DND-41 (cell line): ENCODE data around the gene BMP8B.
"Not testable (repeated sequence)": the region's sequence is repeated elsewhere in the genome, so short reads cannot be mapped to it uniquely, and the experiment has no call there.

Experiments used
- ATAC-seq: fragments of 200-7000 bp; cut with Tn5 transposase; 3 replicates; pipeline ENCODE4 v1.9.1; 2021; ENCODE audit warnings: low read depth; ENCODE audit not compliant: insufficient read depth
- DNase-seq: peaks from one replicate; pipeline ENCODE4 v3.0.0-alpha.2; 2020
- H2AFZ ChIP-seq: 2 replicates; pipeline ENCODE4 v1.6.0; 2012; ENCODE audit warnings: low read depth, low read length
- H3K27ac ChIP-seq: 2 replicates; pipeline ENCODE4 v1.5.1; 2012; ENCODE audit warnings: low read length, inconsistent platforms
- H3K27me3 ChIP-seq: fragments of 200-600 bp; sonication (generic); 2 replicates; pipeline ENCODE4 v1.6.0; 2012; ENCODE audit warnings: low read length, mild to moderate bottlenecking, inconsistent platforms; ENCODE audit not compliant: insufficient read depth, poor library complexity
- H3K36me3 ChIP-seq: 2 replicates; pipeline ENCODE4 v1.5.1; 2012; ENCODE audit warnings: low read length, inconsistent platforms; ENCODE audit not compliant: insufficient read depth
- H3K4me1 ChIP-seq: 2 replicates; pipeline ENCODE4 v1.5.1; 2012; ENCODE audit warnings: mild to moderate bottlenecking, low read length; ENCODE audit not compliant: insufficient read depth
- H3K4me2 ChIP-seq: 2 replicates; pipeline ENCODE4 v1.6.0; 2012; ENCODE audit warnings: mild to moderate bottlenecking, moderate library complexity, low read length, inconsistent platforms; ENCODE audit not compliant: insufficient read depth
- H3K4me3 ChIP-seq, 2 experiments: fragments of 200-600 bp in 1 of 2; shearing (Covaris generic) in 1 of 2; 2 replicates each; pipeline ENCODE4 v1.5.1; 2012 to 2016; ENCODE audit warnings: inconsistent platforms in 2 of 2, low read length in 2 of 2, mild to moderate bottlenecking in 2 of 2, low read depth in 1 of 2, moderate library complexity in 1 of 2
- H3K79me2 ChIP-seq: 2 replicates; pipeline ENCODE4 v1.6.0; 2012; ENCODE audit warnings: low read length, inconsistent platforms; ENCODE audit not compliant: insufficient read depth
- H3K9ac ChIP-seq: 2 replicates; pipeline ENCODE4 v1.6.0; 2012; ENCODE audit warnings: low read depth, mild to moderate bottlenecking, inconsistent platforms, low read length, moderate library complexity
- H3K9me3 ChIP-seq: 2 replicates; pipeline ENCODE4 v1.5.1; 2012; ENCODE audit warnings: low read length, moderate library complexity, mild to moderate bottlenecking, inconsistent platforms; ENCODE audit not compliant: insufficient read depth, severe bottlenecking
- H4K20me1 ChIP-seq: 2 replicates; pipeline ENCODE4 v1.6.0; 2012; ENCODE audit warnings: low read length; ENCODE audit not compliant: insufficient read depth

BMP8B gene

GRCh38 chr1:39771022-39771532 is 17.6 kb downstream of the BMP8B start, which contains the start of gene OXCT2:
Gene OXCT2 (minus strand): TSS chr1:39771348. CDS start chr1:39771255, 93 bp downstream.
- H2AFZ ChIP-seq, H3K9me3 ChIP-seq, H3K9ac ChIP-seq, H4K20me1 ChIP-seq, H3K4me3 ChIP-seq, H3K79me2 ChIP-seq, H3K36me3 ChIP-seq, H3K27me3 ChIP-seq, H3K4me1 ChIP-seq, H3K4me2 ChIP-seq, H3K27ac ChIP-seq, ATAC-seq, DNase-seq: not testable (repeated sequence)

- H3K4me2 ChIP-seq = not testable (repeated sequence)
Observed at GRCh38 chr1:39770100-39771021, 18.3 kb downstream of the BMP8B start.

GRCh38 chr1:39769502-39769901 is 19.2 kb downstream of the BMP8B start:
- not testable (repeated sequence) for DNase-seq, H3K9me3 ChIP-seq, H3K4me1 ChIP-seq, ATAC-seq, H2AFZ ChIP-seq, H3K4me2 ChIP-seq, H3K36me3 ChIP-seq, H3K27ac ChIP-seq, H3K9ac ChIP-seq, H3K4me3 ChIP-seq, H3K27me3 ChIP-seq, H3K79me2 ChIP-seq, H4K20me1 ChIP-seq

More at GRCh38 chr1:39770100-39771021, 18.3 kb downstream of the BMP8B start:
- H3K27ac ChIP-seq, H3K36me3 ChIP-seq, ATAC-seq, H3K9ac ChIP-seq, DNase-seq, H2AFZ ChIP-seq, H3K79me2 ChIP-seq, H3K4me3 ChIP-seq, H3K9me3 ChIP-seq, H4K20me1 ChIP-seq, H3K4me1 ChIP-seq, H3K27me3 ChIP-seq: not testable (repeated sequence)

DNA sequence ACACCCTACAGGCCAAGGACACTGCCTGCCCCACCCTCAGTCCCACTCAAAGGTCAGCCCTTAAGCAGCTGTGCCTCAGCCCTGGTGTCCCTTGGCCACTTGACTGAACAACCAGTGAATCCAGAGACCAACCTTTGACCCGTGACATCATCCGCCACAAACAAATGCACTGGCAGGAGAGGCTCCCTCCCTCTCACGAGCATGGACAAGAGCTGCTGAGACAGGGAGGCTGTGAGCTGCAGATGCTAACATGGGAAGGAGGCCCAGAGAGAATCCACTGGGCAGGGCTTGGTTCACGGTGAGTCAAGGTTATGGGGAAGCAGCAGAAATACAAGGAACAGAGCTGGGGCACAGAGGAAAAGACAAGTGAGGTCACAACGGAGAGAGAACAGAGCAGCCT is 22.2 kb downstream of the BMP8B start:
- not testable (repeated sequence) for ATAC-seq, H3K4me3 ChIP-seq, H3K4me2 ChIP-seq, H3K4me1 ChIP-seq, H3K27me3 ChIP-seq, H3K36me3 ChIP-seq, DNase-seq, H3K27ac ChIP-seq, H3K9me3 ChIP-seq, H3K79me2 ChIP-seq, H4K20me1 ChIP-seq, H2AFZ ChIP-seq, H3K9ac ChIP-seq

DNA sequence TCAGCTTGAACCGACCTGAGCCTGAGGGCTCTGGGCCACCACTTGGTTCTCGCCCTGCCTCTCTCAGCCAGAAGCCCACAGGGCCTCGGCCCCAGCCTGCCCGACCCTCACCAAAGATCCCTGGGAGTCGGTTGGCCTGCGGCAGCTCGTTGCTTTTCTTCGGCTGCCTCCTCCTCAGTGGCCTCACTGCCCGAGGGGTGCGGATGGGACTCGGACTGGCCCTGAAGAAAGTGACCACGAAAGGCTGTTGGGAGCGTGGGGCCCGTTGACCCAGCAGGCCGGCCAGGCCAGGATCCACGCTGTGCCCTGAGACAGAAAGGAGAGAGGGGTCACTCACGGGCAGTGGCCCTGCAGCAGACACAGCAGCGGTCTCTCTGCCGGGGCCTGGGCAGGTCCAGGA is 24.2 kb downstream of the BMP8B start:
- not testable (repeated sequence) for H2AFZ ChIP-seq, H3K9me3 ChIP-seq, H3K36me3 ChIP-seq, H3K4me1 ChIP-seq, DNase-seq, H4K20me1 ChIP-seq, H3K27me3 ChIP-seq, H3K4me2 ChIP-seq, ATAC-seq, H3K4me3 ChIP-seq, H3K27ac ChIP-seq, H3K79me2 ChIP-seq, H3K9ac ChIP-seq

DNA sequence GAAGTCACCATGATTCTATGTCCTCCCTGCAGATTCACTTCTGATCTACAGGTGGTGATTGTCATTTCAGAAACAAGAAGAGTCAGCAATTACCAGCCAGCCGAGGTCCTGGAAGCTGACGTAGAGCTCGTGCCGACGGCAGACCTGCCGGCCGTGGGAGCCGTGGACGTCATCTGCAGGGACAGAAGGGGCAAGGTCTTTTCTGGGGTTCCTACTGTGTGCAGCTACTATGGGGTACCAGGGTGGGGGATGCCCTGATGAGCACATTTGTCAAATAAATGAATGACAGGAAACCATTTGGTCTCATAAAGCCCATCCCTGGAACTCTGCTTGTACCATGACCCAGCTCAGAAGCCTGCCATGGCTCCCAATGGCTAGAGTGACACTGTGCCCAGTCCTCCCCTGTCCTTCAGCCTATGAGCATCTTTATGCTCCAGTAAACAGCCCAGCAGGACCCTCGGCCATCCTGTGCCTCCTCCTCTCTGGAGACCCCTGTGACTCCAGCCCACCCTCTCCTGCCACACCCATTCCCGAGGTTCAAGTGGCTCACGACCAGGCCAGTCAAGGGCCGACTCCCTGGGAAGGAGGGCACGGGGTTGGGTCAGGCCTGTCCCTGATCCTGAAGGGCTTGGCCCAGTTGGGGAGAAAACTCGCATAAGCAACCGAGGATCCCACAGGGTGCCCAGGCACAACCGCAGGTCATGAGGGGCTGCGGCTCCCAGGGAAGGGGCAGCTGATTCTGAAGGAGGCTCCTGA is 24.9 kb downstream of the BMP8B start:
- H3K27me3 ChIP-seq, H4K20me1 ChIP-seq: not testable (repeated sequence)

More for the DNA sequence above, 24.9 kb downstream of the BMP8B start:
- not testable (repeated sequence) for H3K4me2 ChIP-seq, H3K9ac ChIP-seq, H3K4me3 ChIP-seq, H3K9me3 ChIP-seq, H3K4me1 ChIP-seq, H2AFZ ChIP-seq, ATAC-seq, H3K36me3 ChIP-seq, DNase-seq, H3K27ac ChIP-seq, H3K79me2 ChIP-seq
